GM18870 (cell line): ENCODE results near the gene SEMA3E.

Source experiments
- ATAC-seq: cut with Tn5 transposase; IDR thresholded peaks from one replicate; pipeline ENCODE4 v1.9.1; 2021; ENCODE audit warnings: moderate library complexity; ENCODE audit not compliant: unreplicated experiment

Gene SEMA3E

GRCh38 chr7:83366629-83367028 lies 282.3 kb downstream of the SEMA3E start:
- ATAC-seq: no peak

- no peak for ATAC-seq
These were observed 283.2 kb downstream of the SEMA3E start for GRCh38 chr7:83365746-83366145.

- no peak for ATAC-seq
These were observed 285.9 kb downstream of the SEMA3E start for GRCh38 chr7:83362871-83363550.

DNA sequence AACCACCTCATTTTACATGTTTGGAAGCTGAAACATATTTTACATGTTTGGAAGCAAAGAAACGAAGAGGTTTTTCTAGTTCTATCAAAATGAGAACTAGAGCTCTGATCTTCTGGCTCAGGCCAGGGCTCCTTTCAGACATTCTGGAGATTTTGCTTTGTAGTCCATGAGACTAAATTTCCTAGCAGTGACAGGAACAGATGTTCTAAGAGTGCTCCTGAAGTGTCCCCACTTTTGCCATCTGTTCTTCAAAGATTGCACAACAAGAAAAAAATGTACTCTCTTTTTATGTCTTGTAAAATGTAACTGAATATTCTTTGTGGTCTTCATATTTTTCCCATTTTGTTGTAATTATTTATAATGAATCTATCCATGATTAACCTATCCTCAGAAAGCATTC lies 289.8 kb downstream of the SEMA3E start:
- ATAC-seq: no peak

DNA sequence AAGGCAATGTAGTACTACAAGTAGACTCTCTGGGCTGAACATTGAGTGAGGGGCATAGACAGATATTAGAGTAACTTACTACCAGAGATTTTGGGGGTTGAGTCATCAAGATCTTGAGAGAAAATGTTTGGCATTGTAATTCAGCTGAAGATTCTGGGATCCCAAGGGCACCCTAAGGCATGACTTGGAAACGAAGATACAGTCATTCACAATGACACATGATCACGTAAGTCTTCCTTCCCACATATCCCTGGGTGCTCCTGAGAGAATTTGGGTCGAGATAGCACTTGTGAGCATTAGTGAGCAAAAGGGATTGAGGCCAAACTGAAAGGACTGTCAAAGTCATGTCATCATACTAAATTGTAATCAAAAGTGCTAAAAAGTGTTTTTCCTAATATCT lies 293.8 kb downstream of the SEMA3E start:
- ATAC-seq: no peak

DNA sequence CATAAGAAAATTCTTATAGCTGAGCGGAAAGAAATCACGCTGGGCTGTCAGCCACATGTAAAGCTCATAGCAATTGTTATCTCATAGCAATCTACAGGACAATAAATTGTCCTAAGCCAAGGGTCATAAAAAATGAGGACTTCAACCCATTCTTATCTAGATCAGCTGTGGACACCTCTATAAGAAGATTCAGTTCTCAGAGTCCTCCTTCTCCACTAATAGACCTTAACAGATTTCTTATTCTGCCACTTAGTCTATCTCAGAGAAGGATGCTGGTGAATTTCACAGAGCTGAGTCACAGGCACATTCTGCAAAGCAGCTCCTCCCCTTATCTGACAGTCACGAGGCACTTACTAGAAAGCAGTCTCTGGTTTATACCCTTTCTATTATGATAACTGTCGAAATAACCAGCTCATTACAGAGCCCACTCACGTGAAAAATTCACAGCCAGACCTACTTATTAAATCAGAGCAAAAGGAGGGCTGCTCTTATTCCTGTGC lies 300.9 kb downstream of the SEMA3E start:
- no peak for ATAC-seq

DNA sequence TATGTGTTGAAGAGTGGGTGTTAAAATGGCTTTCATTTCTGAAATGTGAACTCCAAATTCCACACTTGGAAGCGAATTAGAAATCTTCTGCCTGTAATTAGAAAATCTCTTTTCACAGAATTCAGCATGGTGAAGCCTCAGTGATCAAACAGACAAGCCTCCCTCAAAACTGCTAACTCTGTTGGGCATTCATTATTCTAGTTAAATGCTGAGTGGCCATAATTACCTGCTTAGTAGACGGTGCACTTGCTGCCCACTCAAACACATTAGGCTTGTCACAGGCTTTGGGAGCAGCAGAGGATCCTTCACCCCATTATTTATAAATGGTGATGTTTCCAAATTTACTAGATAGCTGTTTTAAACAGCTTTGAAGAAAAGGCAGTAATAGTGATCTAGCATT lies 309.0 kb downstream of the SEMA3E start:
- ATAC-seq: no peak

GRCh38 chr7:83338277-83338950 lies 310.5 kb downstream of the SEMA3E start:
- no peak for ATAC-seq

GRCh38 chr7:83337050-83337449 lies 311.9 kb downstream of the SEMA3E start:
- no peak for ATAC-seq

GRCh38 chr7:83326223-83326622 lies 322.7 kb downstream of the SEMA3E start:
- ATAC-seq: no peak

DNA sequence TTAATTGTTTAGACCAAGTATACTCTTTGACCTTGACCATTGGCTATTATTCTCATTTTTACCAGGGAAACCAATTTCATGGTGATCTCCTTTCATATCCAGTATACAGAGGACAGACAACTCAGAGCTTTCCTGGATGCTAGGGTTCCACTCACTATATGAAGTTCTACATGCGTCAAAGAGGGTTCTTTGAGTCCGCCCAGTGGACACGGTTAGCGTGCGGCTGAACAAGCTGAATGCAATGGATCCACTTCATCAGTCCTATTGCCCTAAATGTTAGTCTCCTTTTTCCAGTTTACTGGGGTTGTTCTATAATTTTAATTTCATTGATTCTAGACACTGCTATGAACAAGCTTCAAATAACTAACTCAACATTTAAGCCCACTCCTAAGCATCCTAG lies 323.9 kb downstream of the SEMA3E start:
- no peak for ATAC-seq

DNA sequence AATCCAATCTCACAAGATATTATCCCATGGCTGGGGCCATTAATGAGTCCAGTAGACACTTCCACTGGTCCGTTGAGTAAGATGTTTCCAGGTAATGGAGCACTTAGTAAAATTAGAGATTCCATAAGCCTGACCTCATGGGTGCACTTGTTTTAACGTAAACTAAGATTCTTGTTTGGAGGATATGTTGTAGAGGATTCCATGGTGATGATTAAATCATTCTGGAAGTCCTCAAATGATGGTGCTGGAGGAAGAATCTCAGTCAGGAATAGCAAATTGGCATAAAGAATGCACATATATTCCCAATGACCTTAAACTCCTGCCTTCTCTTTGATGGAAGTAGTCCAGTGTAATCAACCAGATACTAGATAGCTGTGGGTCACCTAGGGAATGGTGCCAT lies 324.3 kb downstream of the SEMA3E start:
- no peak for ATAC-seq

GRCh38 chr7:83321011-83321410 lies 327.9 kb downstream of the SEMA3E start:
- ATAC-seq: no peak

GRCh38 chr7:83313931-83314330 lies 335.0 kb downstream of the SEMA3E start:
- ATAC-seq: no peak
